K562 (cell line): ENCODE results near the gene ANKLE1. TPM values are rescaled to one million over a fixed set of nuclear protein-coding genes. Genes with fewer than 3 reads are reported as not detected.

Experiments used
- CCAR2 ChIP-seq: fragments of 200-400 bp; formaldehyde crosslinking; IDR thresholded peaks from 2 replicates; pipeline ENCODE4 v1.6.1; 2017; ENCODE audit warnings: mild to moderate bottlenecking, low read depth, low read length
- EHMT2 ChIP-seq: fragments of 450-650 bp; IDR thresholded peaks from 2 replicates; pipeline ENCODE4 v1.6.1; 2018; ENCODE audit warnings: antibody characterized with exemption
- NR2C1 ChIP-seq, 2 experiments: fragments of 450-650 bp; IDR thresholded peaks; 2 replicates each; pipeline ENCODE4 v1.6.1; 2017; ENCODE audit warnings: mild to moderate bottlenecking in 2 of 2, antibody characterized with exemption in 1 of 2, inconsistent platforms in 1 of 2, missing compliant biosample characterization in 1 of 2, missing genetic modification characterization in 1 of 2
- polyA plus RNA-seq, 8 experiments: library from polyadenylated mRNA; depleted of rRNA in 4 of 8; stranded (reverse) in 5 of 8; unstranded in 3 of 8; fragments of >200 nt; fragmentation: Nextera tagmentation in 2 of 8; fragmentation: Illumina TruSeq in 1 of 8; extraction: Ambion mirVana in 2 of 8; extraction: Trizol in 1 of 8; gene quantifications; 2 replicates each; pipeline versions ENCODE4 v1.2.1 to v1.2.3, GENCODE V29; 2011 to 2014; ENCODE audit warnings: inconsistent platforms in 1 of 8, missing spikeins in 1 of 8
- total RNA-seq, 7 experiments: library from RNA; depleted of rRNA in 6 of 7; stranded (reverse); fragments of >200 nt in 6 of 7; fragmentation: Illumina TruSeq in 2 of 7; extraction: Trizol in 2 of 7; gene quantifications; 2 replicates each; pipeline versions ENCODE4 v1.2.1 to v1.2.3, GENCODE V29; 2011 to 2021; ENCODE audit warnings: low replicate concordance in 1 of 7
- TF ChIP-seq, protein P1 (sequence below), 2 experiments: fragments of 450-650 bp; formaldehyde crosslinking in 1 of 2; IDR thresholded peaks; 2 replicates each; pipeline versions ENCODE4 v1.4.0 to v1.6.1; 2014 to 2020; ENCODE audit warnings: mild to moderate bottlenecking in 2 of 2, borderline replicate concordance in 1 of 2, low read depth in 1 of 2
- TF ChIP-seq, protein P2 (sequence below): fragments of 250-450 bp; sonication (Bioruptor Pico); IDR thresholded peaks from 2 replicates; pipeline ENCODE4 v1.5.0; 2020; ENCODE audit warnings: mild to moderate bottlenecking
- TF ChIP-seq, protein P3 (sequence below), 2 experiments: fragments of 450-650 bp; IDR thresholded peaks; 2 replicates each; pipeline ENCODE4 v1.6.1; 2016; ENCODE audit warnings: mild to moderate bottlenecking in 2 of 2, borderline replicate concordance in 1 of 2, low read depth in 1 of 2, moderate library complexity in 1 of 2

The ANKLE1 gene
- total and polyA plus RNA-seq, 9 of the 15 experiments (the other 6 are each of a cell fraction or from before 2014, with no cell fraction given): 0.63 to 9.2 (median 2.9) TPM

DNA sequence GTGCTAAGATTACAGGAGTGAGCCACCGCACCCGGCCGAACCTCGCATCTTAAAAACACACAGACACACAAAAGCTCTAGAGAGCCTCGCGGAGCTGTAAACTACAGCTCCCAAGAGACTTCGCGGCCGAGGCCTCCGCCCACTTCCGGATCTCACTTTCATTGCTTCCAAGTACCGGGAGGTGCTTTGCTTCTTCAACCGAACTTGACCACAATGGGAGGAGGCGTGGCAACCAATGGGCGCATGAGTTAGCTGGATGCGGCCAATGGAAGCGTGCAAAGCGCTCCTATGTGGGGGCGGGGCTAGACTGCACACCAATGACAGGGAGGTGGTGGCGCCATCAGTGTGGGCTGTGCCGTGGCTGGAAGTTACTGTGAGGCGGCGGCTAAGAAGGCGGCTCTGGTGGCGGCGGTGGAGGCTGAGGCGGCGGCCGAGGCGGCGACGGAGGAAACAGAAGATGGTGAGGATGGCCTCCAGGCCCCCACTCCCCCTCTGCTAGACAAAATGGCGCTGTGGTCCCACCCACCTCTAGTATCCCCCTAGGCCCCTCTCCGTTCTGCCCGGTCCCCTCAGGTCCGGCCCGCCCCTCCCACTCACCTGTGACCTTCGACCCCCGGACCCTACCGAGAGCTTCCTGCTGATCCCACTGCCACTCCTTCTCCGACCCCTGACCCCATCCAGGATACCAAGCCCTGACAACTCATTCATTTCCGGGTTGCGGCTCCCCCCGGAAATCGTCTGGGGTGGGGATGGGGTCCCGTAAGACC, 27.7 kb downstream of the ANKLE1 start, which contains the start of gene DDA1 (continued):
- TF ChIP-seq, protein P1, sequence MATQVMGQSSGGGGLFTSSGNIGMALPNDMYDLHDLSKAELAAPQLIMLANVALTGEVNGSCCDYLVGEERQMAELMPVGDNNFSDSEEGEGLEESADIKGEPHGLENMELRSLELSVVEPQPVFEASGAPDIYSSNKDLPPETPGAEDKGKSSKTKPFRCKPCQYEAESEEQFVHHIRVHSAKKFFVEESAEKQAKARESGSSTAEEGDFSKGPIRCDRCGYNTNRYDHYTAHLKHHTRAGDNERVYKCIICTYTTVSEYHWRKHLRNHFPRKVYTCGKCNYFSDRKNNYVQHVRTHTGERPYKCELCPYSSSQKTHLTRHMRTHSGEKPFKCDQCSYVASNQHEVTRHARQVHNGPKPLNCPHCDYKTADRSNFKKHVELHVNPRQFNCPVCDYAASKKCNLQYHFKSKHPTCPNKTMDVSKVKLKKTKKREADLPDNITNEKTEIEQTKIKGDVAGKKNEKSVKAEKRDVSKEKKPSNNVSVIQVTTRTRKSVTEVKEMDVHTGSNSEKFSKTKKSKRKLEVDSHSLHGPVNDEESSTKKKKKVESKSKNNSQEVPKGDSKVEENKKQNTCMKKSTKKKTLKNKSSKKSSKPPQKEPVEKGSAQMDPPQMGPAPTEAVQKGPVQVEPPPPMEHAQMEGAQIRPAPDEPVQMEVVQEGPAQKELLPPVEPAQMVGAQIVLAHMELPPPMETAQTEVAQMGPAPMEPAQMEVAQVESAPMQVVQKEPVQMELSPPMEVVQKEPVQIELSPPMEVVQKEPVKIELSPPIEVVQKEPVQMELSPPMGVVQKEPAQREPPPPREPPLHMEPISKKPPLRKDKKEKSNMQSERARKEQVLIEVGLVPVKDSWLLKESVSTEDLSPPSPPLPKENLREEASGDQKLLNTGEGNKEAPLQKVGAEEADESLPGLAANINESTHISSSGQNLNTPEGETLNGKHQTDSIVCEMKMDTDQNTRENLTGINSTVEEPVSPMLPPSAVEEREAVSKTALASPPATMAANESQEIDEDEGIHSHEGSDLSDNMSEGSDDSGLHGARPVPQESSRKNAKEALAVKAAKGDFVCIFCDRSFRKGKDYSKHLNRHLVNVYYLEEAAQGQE (IDR thresholded peaks at IDR 0.05; ENCODE audit: borderline replicate concordance): no peak
- TF ChIP-seq, protein P1 (CRISPR knock-in tag; IDR thresholded peaks at IDR 0.05; ENCODE audit: low read depth): no peak
- TF ChIP-seq NR2C1 (IDR thresholded peaks at IDR 0.05) (peak; percentile 99), NR2C1 (tag; IDR thresholded peaks at IDR 0.05) (peak; percentile 99), EHMT2 (no peak), CCAR2 (no peak)
- TF ChIP-seq, protein P2, sequence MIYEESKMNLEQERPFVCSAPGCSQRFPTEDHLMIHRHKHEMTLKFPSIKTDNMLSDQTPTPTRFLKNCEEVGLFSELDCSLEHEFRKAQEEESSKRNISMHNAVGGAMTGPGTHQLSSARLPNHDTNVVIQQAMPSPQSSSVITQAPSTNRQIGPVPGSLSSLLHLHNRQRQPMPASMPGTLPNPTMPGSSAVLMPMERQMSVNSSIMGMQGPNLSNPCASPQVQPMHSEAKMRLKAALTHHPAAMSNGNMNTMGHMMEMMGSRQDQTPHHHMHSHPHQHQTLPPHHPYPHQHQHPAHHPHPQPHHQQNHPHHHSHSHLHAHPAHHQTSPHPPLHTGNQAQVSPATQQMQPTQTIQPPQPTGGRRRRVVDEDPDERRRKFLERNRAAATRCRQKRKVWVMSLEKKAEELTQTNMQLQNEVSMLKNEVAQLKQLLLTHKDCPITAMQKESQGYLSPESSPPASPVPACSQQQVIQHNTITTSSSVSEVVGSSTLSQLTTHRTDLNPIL (CRISPR knock-in tag): no peak
- TF ChIP-seq, protein P3, sequence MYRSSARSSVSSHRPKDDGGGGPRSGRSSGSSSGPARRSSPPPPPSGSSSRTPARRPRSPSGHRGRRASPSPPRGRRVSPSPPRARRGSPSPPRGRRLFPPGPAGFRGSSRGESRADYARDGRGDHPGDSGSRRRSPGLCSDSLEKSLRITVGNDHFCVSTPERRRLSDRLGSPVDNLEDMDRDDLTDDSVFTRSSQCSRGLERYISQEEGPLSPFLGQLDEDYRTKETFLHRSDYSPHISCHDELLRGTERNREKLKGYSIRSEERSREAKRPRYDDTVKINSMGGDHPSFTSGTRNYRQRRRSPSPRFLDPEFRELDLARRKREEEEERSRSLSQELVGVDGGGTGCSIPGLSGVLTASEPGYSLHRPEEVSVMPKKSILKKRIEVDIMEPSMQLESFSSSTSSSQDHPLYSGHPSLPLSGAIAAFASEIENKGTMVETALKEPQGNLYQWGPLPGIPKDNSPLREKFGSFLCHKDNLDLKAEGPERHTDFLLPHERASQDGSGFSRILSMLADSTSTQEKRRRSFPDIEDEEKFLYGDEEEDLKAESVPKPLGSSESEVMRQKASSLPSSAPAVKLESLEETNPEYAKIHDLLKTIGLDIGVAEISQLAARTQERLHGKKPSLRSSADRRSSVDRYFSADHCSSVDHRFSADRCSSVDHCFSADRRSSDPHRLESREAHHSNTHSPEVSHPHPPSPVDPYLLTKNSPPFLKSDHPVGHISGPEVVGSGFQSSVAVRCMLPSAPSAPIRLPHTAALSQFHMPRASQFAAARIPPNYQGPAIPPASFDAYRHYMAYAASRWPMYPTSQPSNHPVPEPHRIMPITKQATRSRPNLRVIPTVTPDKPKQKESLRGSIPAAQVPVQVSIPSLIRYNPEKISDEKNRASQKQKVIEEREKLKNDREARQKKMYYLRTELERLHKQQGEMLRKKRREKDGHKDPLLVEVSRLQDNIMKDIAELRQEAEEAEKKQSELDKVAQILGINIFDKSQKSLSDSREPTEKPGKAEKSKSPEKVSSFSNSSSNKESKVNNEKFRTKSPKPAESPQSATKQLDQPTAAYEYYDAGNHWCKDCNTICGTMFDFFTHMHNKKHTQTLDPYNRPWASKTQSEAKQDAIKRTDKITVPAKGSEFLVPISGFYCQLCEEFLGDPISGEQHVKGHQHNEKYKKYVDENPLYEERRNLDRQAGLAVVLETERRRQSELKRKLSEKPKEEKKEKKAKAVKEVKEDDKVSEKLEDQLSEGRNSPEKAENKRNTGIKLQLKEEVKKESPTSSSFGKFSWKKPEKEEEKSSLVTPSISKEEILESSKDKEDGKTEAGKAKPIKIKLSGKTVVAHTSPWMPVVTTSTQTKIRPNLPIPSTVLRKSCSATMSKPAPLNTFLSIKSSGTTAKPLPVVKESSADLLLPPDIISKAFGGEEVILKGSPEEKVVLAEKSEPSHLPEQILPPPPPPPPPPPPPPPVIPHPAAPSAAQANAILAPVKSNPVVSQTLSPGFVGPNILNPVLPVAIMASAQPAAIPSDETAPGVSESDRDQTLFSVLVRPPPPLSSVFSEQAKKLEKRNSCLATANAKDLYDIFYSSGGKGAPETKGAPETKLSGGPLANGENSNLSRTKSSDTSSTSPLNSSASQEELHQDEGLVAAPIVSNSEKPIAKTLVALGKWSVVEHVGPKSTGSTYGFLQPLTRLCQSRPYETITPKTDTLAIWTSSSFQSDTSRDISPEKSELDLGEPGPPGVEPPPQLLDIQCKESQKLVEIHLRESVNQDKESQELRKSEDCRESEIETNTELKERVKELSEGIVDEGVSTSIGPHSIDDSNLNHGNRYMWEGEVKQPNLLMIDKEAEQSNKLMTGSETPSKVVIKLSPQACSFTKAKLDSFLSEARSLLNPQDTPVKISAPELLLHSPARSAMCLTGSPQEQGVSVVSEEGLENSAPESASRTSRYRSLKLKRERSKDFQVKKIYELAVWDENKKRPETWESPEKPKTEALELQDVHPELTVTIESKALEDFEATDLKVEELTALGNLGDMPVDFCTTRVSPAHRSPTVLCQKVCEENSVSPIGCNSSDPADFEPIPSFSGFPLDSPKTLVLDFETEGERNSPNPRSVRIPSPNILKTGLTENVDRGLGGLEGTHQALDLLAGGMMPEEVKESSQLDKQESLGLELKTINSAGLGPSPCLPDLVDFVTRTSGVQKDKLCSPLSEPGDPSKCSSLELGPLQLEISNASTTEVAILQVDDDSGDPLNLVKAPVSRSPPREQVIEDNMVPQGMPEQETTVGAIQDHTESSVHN (IDR thresholded peaks at IDR 0.05; ENCODE audit: borderline replicate concordance in 1 of 2, low read depth in 1 of 2): no peak
